ENCODE measurements around the gene GRIA1. TPM values are rescaled to one million over a fixed set of nuclear protein-coding genes. Genes with fewer than 3 reads are reported as not detected.

Gene GRIA1
- total RNA-seq, 1 experiment from 2014 or later: not detected

DNA sequence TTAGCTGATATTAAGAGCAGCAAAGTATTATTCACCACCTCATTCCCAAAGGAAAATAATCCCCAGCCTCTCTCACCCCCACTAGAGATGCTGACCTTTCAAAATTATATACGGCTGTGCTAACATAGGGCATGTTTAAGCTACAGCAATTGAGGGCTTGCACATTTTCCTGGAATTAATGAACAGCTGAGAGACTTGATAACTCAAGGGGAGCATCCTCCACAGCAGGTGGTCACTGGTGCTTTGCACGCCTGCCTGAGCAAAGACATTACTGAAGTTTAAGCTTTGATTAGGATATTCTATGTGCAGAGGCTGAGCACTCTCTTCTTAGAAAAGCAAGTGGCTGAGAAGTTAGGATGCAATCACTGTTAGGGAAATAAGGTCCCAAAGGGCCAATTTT, 317.3 kb downstream of the GRIA1 start:
- H3K36me3 ChIP-seq (ENCODE audit: control insufficient read depth, insufficient read depth, low read length): no peaks in the 10 kb centered on the region
- TF ChIP-seq, protein P1, sequence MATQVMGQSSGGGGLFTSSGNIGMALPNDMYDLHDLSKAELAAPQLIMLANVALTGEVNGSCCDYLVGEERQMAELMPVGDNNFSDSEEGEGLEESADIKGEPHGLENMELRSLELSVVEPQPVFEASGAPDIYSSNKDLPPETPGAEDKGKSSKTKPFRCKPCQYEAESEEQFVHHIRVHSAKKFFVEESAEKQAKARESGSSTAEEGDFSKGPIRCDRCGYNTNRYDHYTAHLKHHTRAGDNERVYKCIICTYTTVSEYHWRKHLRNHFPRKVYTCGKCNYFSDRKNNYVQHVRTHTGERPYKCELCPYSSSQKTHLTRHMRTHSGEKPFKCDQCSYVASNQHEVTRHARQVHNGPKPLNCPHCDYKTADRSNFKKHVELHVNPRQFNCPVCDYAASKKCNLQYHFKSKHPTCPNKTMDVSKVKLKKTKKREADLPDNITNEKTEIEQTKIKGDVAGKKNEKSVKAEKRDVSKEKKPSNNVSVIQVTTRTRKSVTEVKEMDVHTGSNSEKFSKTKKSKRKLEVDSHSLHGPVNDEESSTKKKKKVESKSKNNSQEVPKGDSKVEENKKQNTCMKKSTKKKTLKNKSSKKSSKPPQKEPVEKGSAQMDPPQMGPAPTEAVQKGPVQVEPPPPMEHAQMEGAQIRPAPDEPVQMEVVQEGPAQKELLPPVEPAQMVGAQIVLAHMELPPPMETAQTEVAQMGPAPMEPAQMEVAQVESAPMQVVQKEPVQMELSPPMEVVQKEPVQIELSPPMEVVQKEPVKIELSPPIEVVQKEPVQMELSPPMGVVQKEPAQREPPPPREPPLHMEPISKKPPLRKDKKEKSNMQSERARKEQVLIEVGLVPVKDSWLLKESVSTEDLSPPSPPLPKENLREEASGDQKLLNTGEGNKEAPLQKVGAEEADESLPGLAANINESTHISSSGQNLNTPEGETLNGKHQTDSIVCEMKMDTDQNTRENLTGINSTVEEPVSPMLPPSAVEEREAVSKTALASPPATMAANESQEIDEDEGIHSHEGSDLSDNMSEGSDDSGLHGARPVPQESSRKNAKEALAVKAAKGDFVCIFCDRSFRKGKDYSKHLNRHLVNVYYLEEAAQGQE (IDR thresholded peaks at IDR 0.05; ENCODE audit: insufficient read depth in 1 of 2, low read depth in 2 of 2, low read length in 1 of 2): no peak
- TF ChIP-seq, protein P2, sequence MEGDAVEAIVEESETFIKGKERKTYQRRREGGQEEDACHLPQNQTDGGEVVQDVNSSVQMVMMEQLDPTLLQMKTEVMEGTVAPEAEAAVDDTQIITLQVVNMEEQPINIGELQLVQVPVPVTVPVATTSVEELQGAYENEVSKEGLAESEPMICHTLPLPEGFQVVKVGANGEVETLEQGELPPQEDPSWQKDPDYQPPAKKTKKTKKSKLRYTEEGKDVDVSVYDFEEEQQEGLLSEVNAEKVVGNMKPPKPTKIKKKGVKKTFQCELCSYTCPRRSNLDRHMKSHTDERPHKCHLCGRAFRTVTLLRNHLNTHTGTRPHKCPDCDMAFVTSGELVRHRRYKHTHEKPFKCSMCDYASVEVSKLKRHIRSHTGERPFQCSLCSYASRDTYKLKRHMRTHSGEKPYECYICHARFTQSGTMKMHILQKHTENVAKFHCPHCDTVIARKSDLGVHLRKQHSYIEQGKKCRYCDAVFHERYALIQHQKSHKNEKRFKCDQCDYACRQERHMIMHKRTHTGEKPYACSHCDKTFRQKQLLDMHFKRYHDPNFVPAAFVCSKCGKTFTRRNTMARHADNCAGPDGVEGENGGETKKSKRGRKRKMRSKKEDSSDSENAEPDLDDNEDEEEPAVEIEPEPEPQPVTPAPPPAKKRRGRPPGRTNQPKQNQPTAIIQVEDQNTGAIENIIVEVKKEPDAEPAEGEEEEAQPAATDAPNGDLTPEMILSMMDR (IDR thresholded peaks at IDR 0.05): no peak
- TF ChIP-seq SIN3A (IDR thresholded peaks at IDR 0.05; ENCODE audit: borderline replicate concordance, insufficient read depth, low read depth, low read length) (no peak), TCF7L2 (IDR thresholded peaks at IDR 0.05; ENCODE audit: low read depth, low read length) (no peak), POLR2AphosphoS5 (IDR thresholded peaks at IDR 0.05; ENCODE audit: low read depth, low read length) (no peak)
- no peaks in the 10 kb centered on the region for H3K4me1 ChIP-seq (ENCODE audit: control insufficient read depth, insufficient read depth, low read length)
- no peak for ATAC-seq
- ChIA-PET POLR2A (no interaction called here), CTCF (no interaction called here)
- intact Hi-C loops (cut with micrococcal nuclease; ENCODE audit: unreplicated experiment): no loop called here
- H3K27me3 ChIP-seq (ENCODE audit: control insufficient read depth, insufficient read depth, low read length): no peaks in the 10 kb centered on the region
- no peak overlapping the region for H3K27ac ChIP-seq (ENCODE audit: low read length)
- H3K4me3 ChIP-seq (ENCODE audit: low read depth in 2 of 2, low read length in 2 of 2): no peak overlapping the region
- BruUV-seq (replicated peaks): no TSS peak
- no peak for DNase-seq (ENCODE audit: low read depth, low spot score)
- no peaks in the 10 kb centered on the region for H3K9me3 ChIP-seq (ENCODE audit: control insufficient read depth, insufficient read depth, low read depth, low read length)
- in situ Hi-C loops (cut with HindIII; ENCODE audit: low pct_unique_long_range_greater_than_20kb, low sequenced_read_pairs): no loop called here

DNA sequence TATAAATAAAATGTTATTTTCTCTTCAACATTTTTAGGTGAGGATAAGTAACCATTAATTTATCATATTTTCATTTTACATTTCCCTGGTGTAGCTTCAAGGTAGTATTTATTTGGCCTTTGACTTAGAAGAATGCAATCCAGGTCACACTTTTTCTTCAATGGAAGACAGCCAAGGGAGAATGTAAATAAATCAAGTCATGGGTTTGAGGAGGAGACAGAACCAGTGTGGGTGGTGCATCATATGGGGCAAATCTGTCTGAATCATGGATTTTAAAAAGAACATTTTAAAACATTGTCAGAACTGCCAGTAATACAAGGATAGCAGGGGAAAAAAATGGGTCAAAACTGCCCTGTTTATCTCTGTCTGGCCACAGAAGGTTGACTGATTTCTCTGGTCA, 318.7 kb downstream of the GRIA1 start:
- Histone ChIP-seq H3K9me3 (ENCODE audit: control insufficient read depth, insufficient read depth, low read depth, low read length) (no peaks in the 10 kb centered on the region), H3K27ac (ENCODE audit: low read length) (no peak overlapping the region), H3K4me1 (ENCODE audit: control insufficient read depth, insufficient read depth, low read length) (no peaks in the 10 kb centered on the region), H3K27me3 (ENCODE audit: control insufficient read depth, insufficient read depth, low read length) (no peaks in the 10 kb centered on the region), H3K36me3 (ENCODE audit: control insufficient read depth, insufficient read depth, low read length) (no peaks in the 10 kb centered on the region), H3K4me3 (ENCODE audit: low read depth in 2 of 2, low read length in 2 of 2) (no peak overlapping the region)
- ChIA-PET CTCF (no interaction called here), POLR2A (no interaction called here)
- DNase-seq (ENCODE audit: low read depth, low spot score): no peak
- TF ChIP-seq POLR2AphosphoS5 (IDR thresholded peaks at IDR 0.05; ENCODE audit: low read depth, low read length) (no peak), SIN3A (IDR thresholded peaks at IDR 0.05; ENCODE audit: borderline replicate concordance, insufficient read depth, low read depth, low read length) (no peak), TCF7L2 (IDR thresholded peaks at IDR 0.05; ENCODE audit: low read depth, low read length) (no peak)
- TF ChIP-seq, protein P1 (IDR thresholded peaks at IDR 0.05; ENCODE audit: insufficient read depth in 1 of 2, low read depth in 2 of 2, low read length in 1 of 2): no peak
- TF ChIP-seq, protein P2 (IDR thresholded peaks at IDR 0.05): no peak
- intact Hi-C loops (cut with micrococcal nuclease; ENCODE audit: unreplicated experiment) (no loop called here), in situ Hi-C loops (cut with HindIII; ENCODE audit: low pct_unique_long_range_greater_than_20kb, low sequenced_read_pairs) (no loop called here)
- BruUV-seq (replicated peaks): no TSS peak
- no peak for ATAC-seq
